Prostate gland (tissue), 2 donors: ENCODE measurements around the gene NCOA5. TPM values are rescaled to one million over a fixed set of nuclear protein-coding genes. Genes with fewer than 3 reads are reported as not detected.
A peak's percentile ranks its signal among the peaks of the same experiment; 100 is the strongest.

Experiments used
- DNase-seq: peaks from one replicate; pipeline ENCODE4 v3.0.0-alpha.2; 2019; ENCODE audit warnings: low spot score
- H3K27ac ChIP-seq, 2 donors: fragments of 200-600 bp; sonication (generic); 2 replicates each; pipeline ENCODE4 v1.5.1; 2017 to 2019
- H3K27me3 ChIP-seq: fragments of 200-600 bp; sonication (generic); replicated peaks from 2 replicates; pipeline ENCODE4 v1.5.1; 2019; ENCODE audit not compliant: insufficient read depth
- H3K36me3 ChIP-seq, 2 donors: fragments of 200-600 bp; sonication (generic); 1 replicate in 1 of 2; 2 replicates in 1 of 2; pipeline versions ENCODE4 v1.5.1 to v1.8.1; 2017 to 2019
- H3K4me1 ChIP-seq: fragments of 200-600 bp; sonication (generic); replicated peaks from 2 replicates; pipeline ENCODE4 v1.5.1; 2019
- H3K4me3 ChIP-seq, 2 donors: fragments of 200-600 bp; sonication (generic); 2 replicates each; pipeline ENCODE4 v1.5.1; 2017 to 2019
- H3K9me3 ChIP-seq: fragments of 200-600 bp; sonication (generic); 2 replicates; pipeline ENCODE4 v1.5.1; 2017
- POLR2A ChIP-seq: fragments of 450-650 bp; IDR thresholded peaks from one replicate; pipeline ENCODE4 v1.6.1; 2016; ENCODE audit warnings: antibody characterized with exemption, mild to moderate bottlenecking
- POLR2AphosphoS5 ChIP-seq: sonication (generic); formaldehyde crosslinking; IDR thresholded peaks from one replicate; pipeline ENCODE4 v1.6.1; 2017; ENCODE audit warnings: antibody characterized with exemption
- WGBS: methylation state at CpG from one replicate; pipeline ENCODE4 v1.1.5; 2018; 5-methylcytosine and 5-hydroxymethylcytosine counted together
- intact Hi-C: fragments of 100-400 bp; cut with DNase I; formaldehyde crosslinking; loops from one replicate; pipeline ENCODE4 v1.14.2; 2022
- total RNA-seq, 2 donors: library from RNA; depleted of rRNA; stranded (reverse); fragments of >200 nt; gene quantifications; one replicate each; pipeline ENCODE4 v1.1.0, GENCODE V29; 2016
- TF ChIP-seq, protein P1 (sequence below), 4 experiments: fragments of 200-600 bp in 2 of 4; fragments of 450-650 bp in 2 of 4; sonication (generic) in 2 of 4; IDR thresholded peaks; 1 replicate in 3 of 4; 2 replicates in 1 of 4; pipeline ENCODE4 v1.5.1; 2016 to 2019; ENCODE audit warnings: antibody characterized with exemption in 4 of 4, mild to moderate bottlenecking in 2 of 4, moderate library complexity in 2 of 4

The NCOA5 gene
- total RNA-seq, 2 donors from 2014 or later, result 41.0 to 50.6 TPM

DNA sequence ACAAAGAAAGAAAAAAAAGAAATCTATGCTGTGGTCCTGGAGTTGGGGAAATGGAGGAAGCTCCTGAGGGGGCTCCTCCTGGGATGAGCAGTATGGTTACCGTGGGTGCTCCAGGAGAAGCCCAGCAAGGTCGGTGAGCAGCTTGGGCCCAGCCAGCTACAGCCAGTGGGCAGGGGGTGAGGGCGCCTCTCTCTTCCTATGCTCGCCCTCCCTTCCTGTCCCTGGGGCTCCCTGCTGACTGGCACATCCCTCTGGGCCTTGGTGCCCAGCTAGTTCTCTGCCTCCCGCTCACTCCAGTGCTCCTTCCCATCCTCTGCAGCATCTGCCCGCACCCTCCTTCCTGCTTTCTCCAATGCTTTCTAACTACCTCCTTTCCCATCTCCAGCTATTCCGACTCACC, 45.0 kb upstream of the NCOA5 start:
- Histone ChIP-seq H3K36me3 (no peaks in the 10 kb centered on the region), H3K4me1 (no peaks in the 10 kb centered on the region), H3K9me3 (no peaks in the 10 kb centered on the region), H3K27me3 (peaks cover 4% of the 10 kb centered on the region), H3K4me3 (no peak overlapping the region), H3K27ac (no peak overlapping the region)
- TF ChIP-seq, protein P1, sequence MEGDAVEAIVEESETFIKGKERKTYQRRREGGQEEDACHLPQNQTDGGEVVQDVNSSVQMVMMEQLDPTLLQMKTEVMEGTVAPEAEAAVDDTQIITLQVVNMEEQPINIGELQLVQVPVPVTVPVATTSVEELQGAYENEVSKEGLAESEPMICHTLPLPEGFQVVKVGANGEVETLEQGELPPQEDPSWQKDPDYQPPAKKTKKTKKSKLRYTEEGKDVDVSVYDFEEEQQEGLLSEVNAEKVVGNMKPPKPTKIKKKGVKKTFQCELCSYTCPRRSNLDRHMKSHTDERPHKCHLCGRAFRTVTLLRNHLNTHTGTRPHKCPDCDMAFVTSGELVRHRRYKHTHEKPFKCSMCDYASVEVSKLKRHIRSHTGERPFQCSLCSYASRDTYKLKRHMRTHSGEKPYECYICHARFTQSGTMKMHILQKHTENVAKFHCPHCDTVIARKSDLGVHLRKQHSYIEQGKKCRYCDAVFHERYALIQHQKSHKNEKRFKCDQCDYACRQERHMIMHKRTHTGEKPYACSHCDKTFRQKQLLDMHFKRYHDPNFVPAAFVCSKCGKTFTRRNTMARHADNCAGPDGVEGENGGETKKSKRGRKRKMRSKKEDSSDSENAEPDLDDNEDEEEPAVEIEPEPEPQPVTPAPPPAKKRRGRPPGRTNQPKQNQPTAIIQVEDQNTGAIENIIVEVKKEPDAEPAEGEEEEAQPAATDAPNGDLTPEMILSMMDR (IDR thresholded peaks at IDR 0.05), result no peak
- intact Hi-C loops, result loop anchor here (5.0 kb wide), 1 partner anchor 213 kb away; no protein-coding TSS in a partner anchor
- WGBS, result 84% methylated on average over 7 of the region's 7 CpGs
- no peak for DNase-seq

DNA sequence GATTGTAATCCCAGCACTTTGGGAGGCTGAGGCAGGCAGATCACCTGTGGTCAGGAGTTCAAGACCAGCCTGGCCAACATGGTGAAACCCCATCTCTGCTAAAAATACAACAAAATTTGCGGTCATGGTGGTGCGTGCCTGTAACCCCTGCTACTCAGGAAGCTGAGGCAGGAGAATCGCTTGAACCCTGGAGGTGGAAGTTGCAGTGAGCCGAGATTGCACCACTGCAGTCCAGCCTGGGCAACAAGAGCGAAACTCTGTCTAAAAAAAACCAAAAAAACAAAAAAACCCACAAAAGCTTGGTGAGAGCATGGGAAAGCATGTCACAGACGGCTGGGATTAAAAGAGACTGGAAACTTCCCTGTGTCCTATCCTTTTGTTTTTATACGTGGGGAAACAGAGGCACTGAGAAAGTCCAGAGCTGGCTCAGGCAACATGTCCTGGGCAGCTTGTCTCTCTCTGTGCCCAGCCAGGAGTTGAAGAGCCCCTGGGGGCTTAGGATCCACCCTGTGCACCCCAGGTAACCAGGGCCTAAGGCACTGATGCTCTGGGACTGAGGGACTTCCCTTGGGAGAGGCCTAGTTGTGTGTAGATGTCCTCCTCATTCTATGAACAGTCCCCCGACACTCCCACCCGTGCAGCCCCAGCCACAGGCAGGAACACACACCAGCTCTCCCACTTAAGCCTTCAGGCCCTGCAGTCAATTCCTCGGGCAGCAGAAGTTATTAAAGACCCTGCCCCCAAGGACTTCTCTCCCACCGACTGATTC, 44.3 kb upstream of the NCOA5 start:
- intact Hi-C loops, result loop anchor here (5.0 kb wide), 1 partner anchor 213 kb away; no protein-coding TSS in a partner anchor
- Histone ChIP-seq H3K27me3 (peaks cover 4% of the 10 kb centered on the region), H3K27ac (no peak overlapping the region)

DNA sequence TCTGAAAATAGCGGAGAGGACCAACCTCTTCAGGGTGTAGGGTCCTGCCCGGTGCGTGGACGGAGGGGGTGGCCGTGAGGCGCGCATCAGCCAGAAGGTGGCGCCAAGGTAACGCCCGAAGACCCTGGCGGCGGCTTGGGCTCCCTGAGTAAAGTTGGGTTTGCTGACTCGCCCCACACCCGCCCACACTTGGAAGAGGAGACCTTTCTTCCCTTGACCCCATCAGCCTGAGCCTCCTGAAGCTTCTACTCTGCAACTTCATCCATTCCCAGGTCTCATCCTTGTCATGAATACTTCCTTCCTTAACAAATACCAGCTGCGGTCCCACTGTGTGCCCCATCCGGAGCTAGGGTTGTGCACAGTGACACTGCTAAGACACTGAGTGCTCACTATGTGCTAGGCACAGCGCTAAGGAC, 43.0 kb upstream of the NCOA5 start:
- intact Hi-C loops, result loop anchor here (5.0 kb wide), 1 partner anchor 215 kb away; no protein-coding TSS in a partner anchor
- H3K4me3 ChIP-seq, result no peak overlapping the region
- TF ChIP-seq POLR2A, result no peak
- TF ChIP-seq POLR2AphosphoS5, result peak; percentile 12
- TF ChIP-seq, protein P1 (IDR thresholded peaks at IDR 0.05), result peak; percentile 62 to 90 (median 76)

More for the DNA sequence above, 44.3 kb upstream of the NCOA5 start:
- WGBS, result 81% methylated on average over 11 of the region's 11 CpGs
- Histone ChIP-seq H3K9me3 (no peaks in the 10 kb centered on the region), H3K4me3 (no peak overlapping the region), H3K4me1 (no peaks in the 10 kb centered on the region), H3K36me3 (no peaks in the 10 kb centered on the region)
- no peak for DNase-seq
- TF ChIP-seq POLR2AphosphoS5, result no peak
- no peak for TF ChIP-seq POLR2A
- TF ChIP-seq, protein P1 (IDR thresholded peaks at IDR 0.05), result no peak

DNA sequence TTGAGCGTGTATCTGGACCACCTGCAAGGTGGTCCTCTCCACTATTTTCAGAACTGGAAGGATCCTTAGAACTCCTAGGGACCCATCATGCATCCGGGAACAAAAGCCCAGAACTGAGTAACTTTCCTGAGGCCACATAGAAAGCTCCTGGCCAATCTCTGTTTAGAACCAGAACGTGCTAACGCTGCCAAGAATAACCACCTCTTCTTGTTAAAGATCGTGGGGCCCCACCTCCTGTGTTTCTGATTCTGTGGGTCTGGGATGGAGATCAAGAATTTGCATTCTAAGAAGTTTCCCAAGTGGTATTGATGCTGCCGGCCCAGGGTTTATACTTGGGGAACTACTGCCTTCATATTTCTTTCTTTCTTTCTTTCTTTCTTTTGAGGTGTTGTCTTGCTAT, 41.6 kb upstream of the NCOA5 start:
- no peak overlapping the region for H3K27ac ChIP-seq
- no peak for TF ChIP-seq POLR2AphosphoS5
- TF ChIP-seq, protein P1 (IDR thresholded peaks at IDR 0.05), result no peak
- TF ChIP-seq POLR2A, result no peak
- H3K27me3 ChIP-seq, result peaks cover 4% of the 10 kb centered on the region
- no peak overlapping the region for H3K4me3 ChIP-seq
- no peaks in the 10 kb centered on the region for H3K36me3 ChIP-seq
- DNase-seq, result no peak
- H3K9me3 ChIP-seq, result no peaks in the 10 kb centered on the region
- 10% methylated on average over 6 of the region's 6 CpGs for WGBS
- intact Hi-C loops, result loop anchor here (5.0 kb wide), 1 partner anchor 216 kb away; no protein-coding TSS in a partner anchor
- no peaks in the 10 kb centered on the region for H3K4me1 ChIP-seq

More for the DNA sequence above, 43.0 kb upstream of the NCOA5 start:
- no peak overlapping the region for H3K27ac ChIP-seq
- H3K36me3 ChIP-seq, result no peaks in the 10 kb centered on the region
- H3K27me3 ChIP-seq, result peaks cover 4% of the 10 kb centered on the region
- H3K4me1 ChIP-seq, result no peaks in the 10 kb centered on the region
- DNase-seq, result peak; percentile 66
- H3K9me3 ChIP-seq, result no peaks in the 10 kb centered on the region
- 23% methylated on average over 13 of the region's 17 CpGs for WGBS

DNA sequence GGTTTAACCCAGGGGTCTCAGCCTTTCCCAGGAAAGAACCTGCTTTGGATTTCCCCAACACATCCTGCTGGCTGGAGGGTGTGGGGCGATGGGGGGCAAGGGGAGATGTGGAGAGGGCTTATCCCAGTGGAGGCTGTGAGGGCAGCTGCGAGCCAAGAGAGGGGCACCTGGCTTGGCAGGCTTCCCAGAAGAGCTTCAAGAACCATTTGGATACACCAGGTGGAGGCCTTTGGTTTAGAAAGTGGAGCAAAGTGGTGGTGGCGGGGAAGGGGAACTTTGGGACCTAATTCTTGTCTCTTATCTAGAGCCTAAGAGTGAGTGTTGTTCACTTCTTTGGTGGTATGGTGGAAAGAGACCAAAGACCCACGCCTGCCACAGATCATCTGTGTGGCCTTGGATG, 40.8 kb upstream of the NCOA5 start:
- Histone ChIP-seq H3K27ac (no peak overlapping the region), H3K4me1 (no peaks in the 10 kb centered on the region), H3K36me3 (no peaks in the 10 kb centered on the region), H3K27me3 (peaks cover 4% of the 10 kb centered on the region), H3K9me3 (no peaks in the 10 kb centered on the region), H3K4me3 (no peak overlapping the region)
- WGBS, result 66% methylated on average over 4 of the region's 4 CpGs
- TF ChIP-seq, protein P1 (IDR thresholded peaks at IDR 0.05), result no peak
- TF ChIP-seq POLR2AphosphoS5 (no peak), POLR2A (no peak)
- intact Hi-C loops, result loop anchor here (5.0 kb wide), 1 partner anchor 217 kb away; no protein-coding TSS in a partner anchor
- DNase-seq, result no peak
